ENCODE results near the gene KRT24. TPM values are rescaled to one million over a fixed set of nuclear protein-coding genes. Genes with fewer than 3 reads are reported as not detected.

Gene KRT24
- total RNA-seq, 1 experiment from 2014 or later = not detected

DNA sequence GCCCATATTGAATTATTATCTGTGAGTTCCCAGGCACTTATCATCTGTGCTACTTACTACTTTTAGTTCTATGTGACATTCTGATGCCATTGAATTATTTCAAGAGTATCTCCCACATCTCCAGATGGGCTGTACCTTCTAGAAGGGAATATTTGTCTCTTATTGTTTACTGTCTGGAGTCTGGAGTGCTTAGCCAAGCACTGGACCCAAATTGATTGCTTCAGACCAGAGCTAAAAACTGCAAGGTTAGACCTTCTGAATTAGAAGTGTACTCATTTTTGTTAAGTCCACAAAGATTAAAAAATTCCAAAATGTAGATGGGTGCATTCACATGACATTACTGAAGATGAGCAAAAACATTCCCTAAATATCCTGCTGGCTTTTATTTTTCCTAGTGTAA is 22.6 kb downstream of the KRT24 start:
- TF ChIP-seq SIN3A (IDR thresholded peaks at IDR 0.05; ENCODE audit: borderline replicate concordance, insufficient read depth, low read depth, low read length) (no peak), TCF7L2 (IDR thresholded peaks at IDR 0.05; ENCODE audit: low read depth, low read length) (no peak), CTCF (IDR thresholded peaks at IDR 0.05) (no peak), POLR2AphosphoS5 (IDR thresholded peaks at IDR 0.05; ENCODE audit: low read depth, low read length) (no peak)
- TF ChIP-seq, protein P1, sequence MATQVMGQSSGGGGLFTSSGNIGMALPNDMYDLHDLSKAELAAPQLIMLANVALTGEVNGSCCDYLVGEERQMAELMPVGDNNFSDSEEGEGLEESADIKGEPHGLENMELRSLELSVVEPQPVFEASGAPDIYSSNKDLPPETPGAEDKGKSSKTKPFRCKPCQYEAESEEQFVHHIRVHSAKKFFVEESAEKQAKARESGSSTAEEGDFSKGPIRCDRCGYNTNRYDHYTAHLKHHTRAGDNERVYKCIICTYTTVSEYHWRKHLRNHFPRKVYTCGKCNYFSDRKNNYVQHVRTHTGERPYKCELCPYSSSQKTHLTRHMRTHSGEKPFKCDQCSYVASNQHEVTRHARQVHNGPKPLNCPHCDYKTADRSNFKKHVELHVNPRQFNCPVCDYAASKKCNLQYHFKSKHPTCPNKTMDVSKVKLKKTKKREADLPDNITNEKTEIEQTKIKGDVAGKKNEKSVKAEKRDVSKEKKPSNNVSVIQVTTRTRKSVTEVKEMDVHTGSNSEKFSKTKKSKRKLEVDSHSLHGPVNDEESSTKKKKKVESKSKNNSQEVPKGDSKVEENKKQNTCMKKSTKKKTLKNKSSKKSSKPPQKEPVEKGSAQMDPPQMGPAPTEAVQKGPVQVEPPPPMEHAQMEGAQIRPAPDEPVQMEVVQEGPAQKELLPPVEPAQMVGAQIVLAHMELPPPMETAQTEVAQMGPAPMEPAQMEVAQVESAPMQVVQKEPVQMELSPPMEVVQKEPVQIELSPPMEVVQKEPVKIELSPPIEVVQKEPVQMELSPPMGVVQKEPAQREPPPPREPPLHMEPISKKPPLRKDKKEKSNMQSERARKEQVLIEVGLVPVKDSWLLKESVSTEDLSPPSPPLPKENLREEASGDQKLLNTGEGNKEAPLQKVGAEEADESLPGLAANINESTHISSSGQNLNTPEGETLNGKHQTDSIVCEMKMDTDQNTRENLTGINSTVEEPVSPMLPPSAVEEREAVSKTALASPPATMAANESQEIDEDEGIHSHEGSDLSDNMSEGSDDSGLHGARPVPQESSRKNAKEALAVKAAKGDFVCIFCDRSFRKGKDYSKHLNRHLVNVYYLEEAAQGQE (IDR thresholded peaks at IDR 0.05; ENCODE audit: insufficient read depth in 1 of 2, low read depth in 2 of 2, low read length in 1 of 2) = no peak
- Histone ChIP-seq H3K4me3 (ENCODE audit: low read depth in 2 of 2, low read length in 2 of 2) (no peak overlapping the region), H3K36me3 (ENCODE audit: control insufficient read depth, insufficient read depth, low read length) (no peaks in the 10 kb centered on the region), H3K27me3 (ENCODE audit: control insufficient read depth, insufficient read depth, low read length) (peaks cover 25% of the 10 kb centered on the region), H3K9me3 (ENCODE audit: control insufficient read depth, insufficient read depth, low read depth, low read length) (no peaks in the 10 kb centered on the region), H3K27ac (ENCODE audit: low read length) (no peak overlapping the region), H3K4me1 (ENCODE audit: control insufficient read depth, insufficient read depth, low read length) (no peaks in the 10 kb centered on the region)
- ATAC-seq (no peak), DNase-seq (ENCODE audit: low read depth, low spot score) (no peak)
- BruUV-seq (replicated peaks) = no TSS peak
- ChIA-PET CTCF (no interaction called here), POLR2A (no interaction called here)
- in situ Hi-C loops (cut with HindIII; ENCODE audit: low pct_unique_long_range_greater_than_20kb, low sequenced_read_pairs) = no loop called here
- intact Hi-C loops (cut with micrococcal nuclease; ENCODE audit: unreplicated experiment) = no loop called here

- POLR2A ChIA-PET = no interaction called here
- intact Hi-C loops (cut with micrococcal nuclease; ENCODE audit: unreplicated experiment) = no loop called here
Observed at GRCh38 chr17:40679523-40679907, 24.0 kb downstream of the KRT24 start.

More at GRCh38 chr17:40679523-40679907, 24.0 kb downstream of the KRT24 start:
- no peak for TF ChIP-seq SIN3A (IDR thresholded peaks at IDR 0.05; ENCODE audit: borderline replicate concordance, insufficient read depth, low read depth, low read length)
- TF ChIP-seq, protein P1 (IDR thresholded peaks at IDR 0.05; ENCODE audit: insufficient read depth in 1 of 2, low read depth in 2 of 2, low read length in 1 of 2) = no peak
- no peak for TF ChIP-seq POLR2AphosphoS5 (IDR thresholded peaks at IDR 0.05; ENCODE audit: low read depth, low read length)
- TF ChIP-seq CTCF (IDR thresholded peaks at IDR 0.05) = no peak
- TF ChIP-seq TCF7L2 (IDR thresholded peaks at IDR 0.05; ENCODE audit: low read depth, low read length) = no peak
- ATAC-seq (no peak), DNase-seq (ENCODE audit: low read depth, low spot score) (no peak)
- Histone ChIP-seq H3K36me3 (ENCODE audit: control insufficient read depth, insufficient read depth, low read length) (no peaks in the 10 kb centered on the region), H3K27me3 (ENCODE audit: control insufficient read depth, insufficient read depth, low read length) (peaks cover 35% of the 10 kb centered on the region), H3K27ac (ENCODE audit: low read length) (no peak overlapping the region), H3K4me3 (ENCODE audit: low read depth in 2 of 2, low read length in 2 of 2) (no peak overlapping the region), H3K9me3 (ENCODE audit: control insufficient read depth, insufficient read depth, low read depth, low read length) (no peaks in the 10 kb centered on the region), H3K4me1 (ENCODE audit: control insufficient read depth, insufficient read depth, low read length) (no peaks in the 10 kb centered on the region)
- CTCF ChIA-PET = no interaction called here
- BruUV-seq (replicated peaks) = no TSS peak
- in situ Hi-C loops (cut with HindIII; ENCODE audit: low pct_unique_long_range_greater_than_20kb, low sequenced_read_pairs) = no loop called here

Measured in Panc1 (cell line).